Neural cell (in vitro differentiated cells): ENCODE measurements around the gene TMEM143.

Source experiments
- CTCF ChIP-seq: fragments of 450-650 bp; IDR thresholded peaks from 2 replicates; pipeline ENCODE4 v1.5.1; 2014; ENCODE audit warnings: antibody characterized with exemption, mild to moderate bottlenecking, moderate library complexity; ENCODE audit not compliant: poor library complexity, severe bottlenecking
- EP300 ChIP-seq: fragments of 450-650 bp; conservative IDR thresholded peaks from 2 replicates; pipeline ENCODE4 v1.6.1; 2014; ENCODE audit warnings: antibody characterized with exemption, mild to moderate bottlenecking, moderate library complexity; ENCODE audit not compliant: poor library complexity, severe bottlenecking
- EZH2 ChIP-seq: fragments of 200-600, 300-800 bp; shearing (Covaris generic), sonication (generic); IDR thresholded peaks from 2 replicates; pipeline ENCODE4 v1.6.1; 2014; ENCODE audit warnings: antibody characterized with exemption, low read length, borderline replicate concordance, mild to moderate bottlenecking; ENCODE audit not compliant: insufficient read depth, poor library complexity, severe bottlenecking
- MXI1 ChIP-seq: fragments of 450-650 bp; conservative IDR thresholded peaks from 2 replicates; pipeline ENCODE4 v1.6.1; 2014; ENCODE audit warnings: antibody characterized with exemption, mild to moderate bottlenecking; ENCODE audit not compliant: poor library complexity, severe bottlenecking
- POLR2AphosphoS5 ChIP-seq: IDR thresholded peaks from 2 replicates; pipeline ENCODE4 v1.6.1; 2012

GRCh38 chr19:48290771-48291488 is 72.8 kb downstream of the TMEM143 start:
- peak; percentile 96 for TF ChIP-seq CTCF
- no peak for TF ChIP-seq POLR2AphosphoS5
- no peak for TF ChIP-seq EZH2
- TF ChIP-seq MXI1, result peak; percentile 14
- no peak for TF ChIP-seq EP300
